Naive B cell (primary cell): Measurements from ENCODE around the gene PPM1H. TPM values are rescaled to one million over a fixed set of nuclear protein-coding genes. Genes with fewer than 3 reads are reported as not detected.
A peak's percentile ranks its signal among the peaks of the same experiment; 100 is the strongest.
"Not testable (repeated sequence)": the region's sequence is repeated elsewhere in the genome, so short reads cannot be mapped to it uniquely, and the experiment has no call there.

Experiments used
- ATAC-seq, 2 donors: fragments of 150-1000 bp; cut with Tn5 transposase; 2 replicates each; pipeline ENCODE4 v1.10.0; 2021; ENCODE audit warnings: low read depth in 2 of 2, mild to moderate bottlenecking in 2 of 2, moderate library complexity in 2 of 2
- DNase-seq: peaks from one replicate; pipeline ENCODE4 v3.0.0; 2022
- H3K27ac Mint-ChIP-seq, 6 donors: one replicate each; pipeline ENCODE4 v1.8.0; 2020 to 2022; ENCODE audit warnings: mild to moderate bottlenecking in 6 of 6, mixed read lengths in 6 of 6, moderate library complexity in 5 of 6, inconsistent platforms in 2 of 6
- H3K27me3 Mint-ChIP-seq, 3 donors: one replicate each; pipeline ENCODE4 v1.8.0; 2021 to 2022; ENCODE audit warnings: mixed read lengths in 3 of 3, mild to moderate bottlenecking in 1 of 3
- H3K36me3 Mint-ChIP-seq, 2 donors: one replicate each; pipeline ENCODE4 v1.8.0; 2020 to 2022; ENCODE audit warnings: mixed read lengths in 2 of 2, inconsistent platforms in 1 of 2, mild to moderate bottlenecking in 1 of 2
- H3K4me1 Mint-ChIP-seq, 3 donors: one replicate each; pipeline ENCODE4 v1.8.0; 2020 to 2022; ENCODE audit warnings: mixed read lengths in 3 of 3, inconsistent platforms in 1 of 3, mild to moderate bottlenecking in 1 of 3, moderate library complexity in 1 of 3
- H3K4me3 Mint-ChIP-seq, 8 donors: one replicate each; pipeline ENCODE4 v1.8.0; 2020 to 2022; ENCODE audit warnings: mild to moderate bottlenecking in 8 of 8, mixed read lengths in 8 of 8, moderate library complexity in 8 of 8, inconsistent platforms in 2 of 8
- H3K9me3 Mint-ChIP-seq, 7 donors: one replicate each; pipeline ENCODE4 v1.8.0; 2020 to 2022; ENCODE audit warnings: mixed read lengths in 7 of 7, mild to moderate bottlenecking in 5 of 7, inconsistent platforms in 2 of 7, moderate library complexity in 1 of 7
- polyA plus RNA-seq, 6 donors: library from polyadenylated mRNA; unstranded; fragments of 300-500 nt; fragmentation: Illumina TruSeq; gene quantifications; one replicate each; pipeline ENCODE4 v1.2.3, GENCODE V29; 2021; ENCODE audit warnings: low read depth in 6 of 6

PPM1H gene
- polyA plus RNA-seq, 6 donors from 2014 or later: 0.05 to 0.15 (median 0.12) TPM; not detected in 3

GRCh38 chr12:62670986-62671720 lies 263.8 kb downstream of the PPM1H start:
- DNase-seq (no peak), ATAC-seq (no peak)
- Mint-ChIP-seq H3K9me3 (peaks cover 0 to 4% (median 0%) of the 10 kb centered on the region in 7 donors), H3K36me3 (no peaks in the 10 kb centered on the region), H3K4me3 (no peak overlapping the region), H3K4me1 (no peaks in the 10 kb centered on the region), H3K27me3 (peaks cover 3 to 12% (median 8%) of the 10 kb centered on the region in 3 donors), H3K27ac (no peak overlapping the region)

GRCh38 chr12:62668782-62669181 lies 266.2 kb downstream of the PPM1H start:
- H3K9me3 Mint-ChIP-seq: no peaks in the 10 kb centered on the region
- no peaks in the 10 kb centered on the region for H3K36me3 Mint-ChIP-seq
- H3K27ac Mint-ChIP-seq: no peak overlapping the region
- DNase-seq (no peak), ATAC-seq (no peak)
- H3K4me3 Mint-ChIP-seq: no peak overlapping the region
- H3K4me1 Mint-ChIP-seq: no peaks in the 10 kb centered on the region
- H3K27me3 Mint-ChIP-seq: peaks cover 3 to 12% (median 8%) of the 10 kb centered on the region in 3 donors

GRCh38 chr12:62664951-62665350 lies 270.0 kb downstream of the PPM1H start:
- H3K4me1 Mint-ChIP-seq, H3K36me3 Mint-ChIP-seq, H3K27ac Mint-ChIP-seq, DNase-seq, ATAC-seq, H3K27me3 Mint-ChIP-seq, H3K4me3 Mint-ChIP-seq, H3K9me3 Mint-ChIP-seq: not testable (repeated sequence)

DNA sequence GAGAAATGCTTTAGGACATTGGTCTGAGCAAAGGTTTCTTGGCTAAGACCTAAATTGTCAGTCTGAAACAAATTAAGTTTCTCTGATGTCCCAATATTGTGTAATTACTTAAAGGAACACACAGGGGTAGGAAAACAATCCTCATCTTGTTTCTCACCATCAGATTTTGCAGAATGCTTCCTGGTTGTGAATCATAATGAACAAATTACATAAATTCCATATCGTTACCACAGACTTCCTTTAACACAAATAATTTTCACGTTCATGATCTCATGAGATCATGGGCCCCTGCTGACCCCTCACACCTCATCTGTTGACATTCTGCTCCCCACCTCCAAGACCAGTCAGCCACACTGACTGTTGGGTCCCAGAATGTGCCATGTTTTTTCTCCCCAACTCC lies 274.2 kb downstream of the PPM1H start:
- Mint-ChIP-seq H3K27ac (peak overlapping the region in 1 of 6 donors; percentile 57), H3K4me1 (no peaks in the 10 kb centered on the region), H3K36me3 (no peaks in the 10 kb centered on the region), H3K4me3 (no peak overlapping the region), H3K27me3 (peaks cover 0 to 11% (median under 1%) of the 10 kb centered on the region in 3 donors), H3K9me3 (no peaks in the 10 kb centered on the region)
- ATAC-seq (no peak), DNase-seq (no peak)

GRCh38 chr12:62659453-62660295 lies 275.3 kb downstream of the PPM1H start:
- Mint-ChIP-seq H3K27ac (no peak overlapping the region), H3K4me3 (no peak overlapping the region), H3K36me3 (peaks cover under 1 to 9% of the 10 kb centered on the region in 2 donors), H3K27me3 (peaks cover 0 to 22% (median 11%) of the 10 kb centered on the region in 3 donors), H3K9me3 (no peaks in the 10 kb centered on the region), H3K4me1 (peaks cover 0 to 1% (median 0%) of the 10 kb centered on the region in 3 donors)
- no peak for ATAC-seq
- no peak for DNase-seq

GRCh38 chr12:62658910-62659309 lies 276.0 kb downstream of the PPM1H start:
- H3K4me3 Mint-ChIP-seq: no peak overlapping the region
- no peak overlapping the region for H3K27ac Mint-ChIP-seq
- no peak for ATAC-seq
- H3K36me3 Mint-ChIP-seq: peaks cover 3 to 10% of the 10 kb centered on the region in 2 donors
- peaks cover 0 to 4% (median 0%) of the 10 kb centered on the region in 3 donors for H3K4me1 Mint-ChIP-seq
- peaks cover 0 to 29% (median 16%) of the 10 kb centered on the region in 3 donors for H3K27me3 Mint-ChIP-seq
- H3K9me3 Mint-ChIP-seq: no peaks in the 10 kb centered on the region
- DNase-seq: no peak

DNA sequence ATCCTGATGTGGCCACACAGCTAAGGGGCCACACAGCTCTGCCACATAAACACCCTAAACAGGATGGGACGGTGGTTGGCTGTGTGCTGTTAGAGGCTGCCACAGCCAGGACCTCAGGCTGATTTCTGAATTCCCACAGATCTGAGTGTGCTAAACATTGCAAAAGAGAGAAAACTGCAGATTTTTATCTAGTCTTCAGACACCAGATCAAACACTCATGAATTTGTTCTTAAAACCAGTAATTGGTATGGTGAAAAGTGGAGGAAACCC lies 277.7 kb downstream of the PPM1H start:
- Mint-ChIP-seq H3K4me1 (peaks cover 0 to 4% (median 0%) of the 10 kb centered on the region in 3 donors), H3K27me3 (peaks cover 0 to 31% (median 16%) of the 10 kb centered on the region in 3 donors), H3K4me3 (no peak overlapping the region), H3K27ac (no peak overlapping the region), H3K36me3 (peaks cover 3 to 10% of the 10 kb centered on the region in 2 donors), H3K9me3 (no peaks in the 10 kb centered on the region)
- DNase-seq: no peak
- ATAC-seq: no peak

DNA sequence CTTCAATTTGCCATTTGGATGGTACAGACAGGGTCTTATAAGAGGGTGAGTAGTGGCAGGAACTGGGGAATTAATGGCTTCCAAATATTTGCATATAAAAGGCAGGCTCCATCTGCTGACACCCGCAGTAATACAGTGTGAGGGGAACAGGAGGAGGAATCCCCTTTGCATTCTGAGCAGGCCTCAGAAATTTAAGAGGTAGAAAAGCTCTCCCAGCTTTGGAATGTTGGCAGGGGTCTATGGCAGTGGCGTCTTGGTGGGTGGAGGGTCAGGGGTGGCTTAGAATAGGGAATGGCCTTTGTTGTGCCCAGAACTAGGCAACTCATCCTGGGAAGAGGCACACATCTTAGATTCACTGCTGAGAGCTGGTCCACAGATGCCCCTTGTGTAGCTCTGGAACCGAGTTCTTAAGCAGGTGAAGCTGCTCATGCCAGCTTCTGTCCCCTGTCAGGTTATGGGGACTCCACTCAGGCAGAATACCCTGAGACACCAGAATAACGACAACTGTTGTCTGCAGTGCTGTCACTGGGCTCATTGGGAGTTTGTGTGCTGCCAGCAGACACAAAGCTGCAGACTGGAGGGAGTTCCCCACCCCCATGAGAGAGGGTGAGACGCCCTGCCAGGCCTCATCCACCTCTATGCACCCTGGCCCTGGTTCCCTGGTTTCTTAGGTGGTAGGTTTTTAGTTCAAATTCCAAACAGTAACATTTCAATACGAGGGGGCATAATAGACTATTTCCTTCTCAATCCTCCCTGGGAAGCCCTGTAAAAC lies 278.2 kb downstream of the PPM1H start:
- DNase-seq (no peak), ATAC-seq (no peak)
- H3K4me3 Mint-ChIP-seq: no peak overlapping the region
- H3K27me3 Mint-ChIP-seq: peaks cover 0 to 31% (median 16%) of the 10 kb centered on the region in 3 donors
- peaks cover 0 to 4% (median 0%) of the 10 kb centered on the region in 3 donors for H3K4me1 Mint-ChIP-seq
- peaks cover 3 to 10% of the 10 kb centered on the region in 2 donors for H3K36me3 Mint-ChIP-seq
- no peak overlapping the region for H3K27ac Mint-ChIP-seq
- H3K9me3 Mint-ChIP-seq: no peaks in the 10 kb centered on the region

DNA sequence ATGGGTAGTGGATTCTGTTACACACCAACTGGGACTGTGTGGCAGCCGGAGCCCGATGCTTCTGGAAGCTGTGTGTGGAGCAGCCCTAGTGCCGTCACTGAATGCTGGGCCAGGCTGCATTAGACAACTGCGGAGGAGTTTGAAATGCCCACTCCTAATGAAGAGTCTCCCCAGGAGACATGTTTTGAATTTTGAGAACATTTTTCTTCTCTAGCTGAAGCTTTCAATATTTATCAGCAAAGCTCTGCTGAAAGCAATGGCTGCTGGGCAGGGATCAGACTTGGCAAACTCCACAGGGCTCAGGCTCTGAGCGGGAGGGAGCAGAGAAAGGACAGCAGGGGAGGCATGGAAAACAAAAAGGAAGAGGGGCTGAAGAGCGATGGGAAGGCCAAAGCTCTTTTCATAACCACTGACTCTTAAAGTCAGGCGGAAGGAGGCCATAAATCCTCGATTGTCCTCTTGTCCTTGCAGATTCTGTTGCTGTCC lies 279.2 kb downstream of the PPM1H start:
- ATAC-seq (no peak), DNase-seq (no peak)
- Mint-ChIP-seq H3K36me3 (peaks cover 3 to 10% of the 10 kb centered on the region in 2 donors), H3K27me3 (peaks cover 0 to 31% (median 16%) of the 10 kb centered on the region in 3 donors), H3K27ac (peak overlapping the region in 1 of 6 donors; percentile 18), H3K9me3 (peaks cover 0 to 2% (median 0%) of the 10 kb centered on the region in 7 donors), H3K4me1 (peaks cover 0 to 4% (median 0%) of the 10 kb centered on the region in 3 donors), H3K4me3 (no peak overlapping the region)

DNA sequence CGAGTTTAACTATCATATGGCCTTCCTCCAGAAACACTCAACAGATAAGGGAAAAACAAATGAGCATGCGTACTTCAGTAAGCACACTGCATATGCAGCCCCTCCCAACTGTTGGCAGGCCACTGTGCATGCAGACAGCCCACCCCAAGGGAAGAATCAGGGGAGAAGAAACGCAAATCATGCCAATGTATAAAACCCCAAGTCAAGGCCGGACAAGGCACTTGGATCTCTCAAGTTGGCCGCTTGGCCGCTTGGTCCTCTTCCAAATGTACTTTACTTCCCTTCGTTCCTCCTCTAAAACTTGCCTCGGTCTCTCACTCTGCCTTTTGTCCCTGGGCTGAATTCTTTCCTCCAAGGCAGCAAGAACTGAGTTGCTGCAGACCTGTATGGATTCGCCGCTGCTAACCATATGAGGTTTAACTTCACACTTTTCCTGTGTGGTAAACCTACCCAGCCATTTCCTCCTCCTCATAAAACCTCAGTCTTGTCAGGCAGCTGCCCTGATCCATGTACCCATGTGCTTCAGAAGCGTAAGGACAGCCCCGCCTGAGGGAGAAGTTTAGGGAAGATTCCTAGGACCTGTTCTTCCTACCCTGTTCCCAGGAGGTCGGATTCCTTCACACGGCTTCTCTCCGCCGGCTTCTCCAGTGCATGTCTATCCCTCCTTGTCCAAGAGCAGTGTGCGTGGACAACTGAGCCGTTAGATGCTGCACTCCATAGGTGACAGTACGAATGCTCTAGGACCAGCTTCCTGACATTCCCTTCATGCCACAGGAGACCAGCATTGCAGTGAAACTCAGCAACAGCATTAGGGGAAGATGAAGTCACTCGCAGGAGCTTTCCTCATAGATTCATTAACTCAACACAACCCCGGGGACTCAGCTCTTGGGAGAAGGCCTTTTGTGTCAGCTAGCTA lies 280.4 kb downstream of the PPM1H start:
- peaks cover 0 to 2% (median 0%) of the 10 kb centered on the region in 7 donors for H3K9me3 Mint-ChIP-seq
- DNase-seq: no peak
- peaks cover 3 to 10% of the 10 kb centered on the region in 2 donors for H3K36me3 Mint-ChIP-seq
- ATAC-seq: no peak
- H3K27ac Mint-ChIP-seq: peak overlapping the region in 2 of 6 donors; percentile 34 to 62
- H3K4me3 Mint-ChIP-seq: no peak overlapping the region
- peaks cover 0 to 4% (median 0%) of the 10 kb centered on the region in 3 donors for H3K4me1 Mint-ChIP-seq
- peaks cover 0 to 31% (median 16%) of the 10 kb centered on the region in 3 donors for H3K27me3 Mint-ChIP-seq

GRCh38 chr12:62653740-62654139 lies 281.2 kb downstream of the PPM1H start:
- Mint-ChIP-seq H3K27me3 (peaks cover 0 to 31% (median 16%) of the 10 kb centered on the region in 3 donors), H3K36me3 (peaks cover 3 to 10% of the 10 kb centered on the region in 2 donors), H3K9me3 (peaks cover 0 to 2% (median 0%) of the 10 kb centered on the region in 7 donors), H3K4me3 (no peak overlapping the region), H3K27ac (no peak overlapping the region), H3K4me1 (peaks cover 0 to 4% (median 0%) of the 10 kb centered on the region in 3 donors)
- ATAC-seq (no peak), DNase-seq (no peak)

GRCh38 chr12:62653304-62653703 lies 281.6 kb downstream of the PPM1H start:
- Mint-ChIP-seq H3K4me3 (no peak overlapping the region), H3K27ac (no peak overlapping the region), H3K27me3 (peaks cover 0 to 31% (median 16%) of the 10 kb centered on the region in 3 donors), H3K4me1 (peaks cover 0 to 4% (median 0%) of the 10 kb centered on the region in 3 donors), H3K9me3 (peaks cover 0 to 2% (median 0%) of the 10 kb centered on the region in 7 donors), H3K36me3 (peaks cover 3 to 10% of the 10 kb centered on the region in 2 donors)
- ATAC-seq: no peak
- DNase-seq: no peak
